GM12878 (cell line): ENCODE data around the gene HJURP. TPM values are rescaled to one million over a fixed set of nuclear protein-coding genes. Genes with fewer than 3 reads are reported as not detected.

Experiments
- ATAC-seq: fragments of 200-7000 bp; cut with Tn5 transposase; 3 replicates; pipeline ENCODE4 v1.9.1; 2020; ENCODE audit warnings: mild to moderate bottlenecking, moderate library complexity
- BruUV-seq: library from RNA; stranded (reverse); fragments of 400-500 nt; replicated peaks from 2 replicates; lab custom pipeline; 2021; lab: Mats Ljungman, UMichigan
- CTCF ChIA-PET: fragments of 300-600 bp; sonication (Branson Sonifier 250); formaldehyde crosslinking; extraction: SDS; loops from one replicate; lab custom pipeline; 2021; ENCODE audit warnings: inconsistent platforms; lab: Yijun Ruan, JAX
- POLR2A ChIA-PET: fragments of 350-600 bp; formaldehyde crosslinking; extraction: SDS; loops from one replicate; lab custom pipeline; 2021; ENCODE audit warnings: inconsistent platforms; lab: Charles Lee
- RAD21 ChIA-PET: fragments of 300-600 bp; sonication (Branson Sonifier 250); formaldehyde crosslinking; loops from one replicate; lab custom pipeline; 2023; ENCODE audit warnings: antibody characterized with exemption; ENCODE audit not compliant: unreplicated experiment; lab: Charles Lee
- SMC1A ChIA-PET: fragments of 300-600 bp; sonication (Branson Sonifier 250); formaldehyde crosslinking; loops from one replicate; lab custom pipeline; 2023; ENCODE audit not compliant: unreplicated experiment, uncharacterized antibody; lab: Charles Lee
- DNase-seq: peaks from one replicate; pipeline ENCODE4 v3.0.0-alpha.2; 2011; ENCODE audit warnings: low read depth, low spot score
- FAIRE-seq: peaks from 3 replicates; lab custom pipeline; 2011; peaks lifted over from hg19 to GRCh38; lab: Jason Lieb, UNC
- H2AFZ ChIP-seq: 2 replicates; pipeline ENCODE4 v1.6.0; 2011; ENCODE audit warnings: low read depth, low read length, control low read depth; ENCODE audit not compliant: control insufficient read depth
- H3K27ac ChIP-seq: 2 replicates; pipeline ENCODE4 v1.5.1; 2011; ENCODE audit warnings: control low read depth; ENCODE audit not compliant: control insufficient read depth, insufficient read depth
- H3K27me3 ChIP-seq, 2 experiments: replicated peaks in 1 of 2; 2 replicates each; pipeline versions ENCODE4 v1.6.0 to v1.6.1; 2011; ENCODE audit warnings: low read length in 1 of 2; ENCODE audit not compliant: control insufficient read depth in 2 of 2, insufficient read depth in 2 of 2
- H3K36me3 ChIP-seq, 2 experiments: 2 replicates each; pipeline ENCODE4 v1.5.1; 2011; ENCODE audit warnings: low read length in 1 of 2; ENCODE audit not compliant: control insufficient read depth in 2 of 2, insufficient read depth in 2 of 2
- H3K4me1 ChIP-seq: 2 replicates; pipeline ENCODE4 v1.6.1; 2011; ENCODE audit warnings: mild to moderate bottlenecking, low read length, moderate library complexity, mixed read lengths; ENCODE audit not compliant: control insufficient read depth, insufficient read depth
- H3K4me2 ChIP-seq: 2 replicates; pipeline ENCODE4 v1.6.0; 2011; ENCODE audit warnings: control low read depth; ENCODE audit not compliant: control insufficient read depth, insufficient read depth
- H3K4me3 ChIP-seq: fragments of 200-600 bp; sonication (generic); 2 replicates; pipeline ENCODE4 v1.5.1; 2016
- H3K79me2 ChIP-seq: 2 replicates; pipeline ENCODE4 v1.6.0; 2011; ENCODE audit warnings: low read length; ENCODE audit not compliant: control insufficient read depth, insufficient read depth
- H3K9ac ChIP-seq: 2 replicates; pipeline ENCODE4 v1.8.0; 2011; ENCODE audit warnings: low read length, control low read depth, mixed read lengths; ENCODE audit not compliant: control insufficient read depth, insufficient read depth
- H3K9me3 ChIP-seq: replicated peaks from 3 replicates; pipeline ENCODE4 v1.5.1; 2011; ENCODE audit warnings: mild to moderate bottlenecking, low read length; ENCODE audit not compliant: control insufficient read depth, insufficient read depth
- H4K20me1 ChIP-seq: 2 replicates; pipeline ENCODE4 v1.6.0; 2011; ENCODE audit not compliant: control insufficient read depth, insufficient read depth
- LARP7 ChIP-seq: fragments of 450-650 bp; IDR thresholded peaks from 2 replicates; pipeline ENCODE4 v1.6.1; 2017; ENCODE audit warnings: mild to moderate bottlenecking
- NKRF ChIP-seq: fragments of 450-650 bp; conservative IDR thresholded peaks from 2 replicates; pipeline ENCODE4 v1.6.1; 2017; ENCODE audit warnings: mild to moderate bottlenecking, moderate library complexity
- PML ChIP-seq: IDR thresholded peaks from 2 replicates; pipeline ENCODE4 v1.6.1; 2012; ENCODE audit warnings: low read length, inconsistent platforms
- POLR2A ChIP-seq: IDR thresholded peaks from 2 replicates; pipeline ENCODE4 v1.6.1; 2011; ENCODE audit warnings: low read depth, mild to moderate bottlenecking, low read length
- POLR2AphosphoS5 ChIP-seq: IDR thresholded peaks from 2 replicates; pipeline ENCODE4 v1.6.1; 2011; ENCODE audit warnings: mild to moderate bottlenecking, low read length, inconsistent platforms
- TCF12 ChIP-seq: IDR thresholded peaks from 2 replicates; pipeline ENCODE4 v1.6.1; 2011; ENCODE audit warnings: low read depth, mild to moderate bottlenecking, low read length
- WGBS: methylation state at CpG from one replicate; pipeline ENCODE4 v1.1.6; 2016; ENCODE audit warnings: low lambda C conversion rate; ENCODE audit not compliant: insufficient replicate concordance, insufficient coverage; ENCODE audit errors: missing lambda C conversion rate; 5-methylcytosine and 5-hydroxymethylcytosine counted together
- in situ Hi-C: fragments of 300-500 bp; cut with MboI; formaldehyde crosslinking; loops from 9 replicates; pipeline ENCODE4 v1.14.3; 2018; ENCODE audit warnings: mixed read lengths
- intact Hi-C: fragments of 100-400 bp; cut with micrococcal nuclease; formaldehyde crosslinking; loops from one replicate; pipeline ENCODE4 v1.14.2; 2022; ENCODE audit not compliant: unreplicated experiment
- polyA plus RNA-seq, 11 experiments: library from polyadenylated mRNA; depleted of rRNA in 4 of 11; unstranded in 6 of 11; stranded (reverse) in 5 of 11; fragments of >200 nt; fragmentation: Nextera tagmentation in 4 of 11; fragmentation: Illumina TruSeq in 1 of 11; extraction: Ambion mirVana in 4 of 11; extraction: Trizol in 1 of 11; gene quantifications; 1 replicate in 1 of 11; 2 replicates in 10 of 11; pipeline versions ENCODE4 v1.2.1 to v1.2.3, GENCODE V29; 2011 to 2016; ENCODE audit warnings: inconsistent platforms in 2 of 11, missing spikeins in 2 of 11, low read depth in 1 of 11
- total RNA-seq, 4 experiments: library from RNA; depleted of rRNA in 3 of 4; stranded (reverse); fragments of >200 nt in 3 of 4; fragmentation: Illumina TruSeq in 1 of 4; extraction: Trizol in 1 of 4; gene quantifications; 2 replicates each; pipeline versions ENCODE4 v1.2.1 to v1.2.3, GENCODE V29; 2013 to 2021
- TF ChIP-seq, protein P1 (sequence below): fragments of 450-650 bp; IDR thresholded peaks from 2 replicates; pipeline ENCODE4 v1.6.1; 2016; ENCODE audit warnings: mild to moderate bottlenecking, moderate library complexity, borderline replicate concordance
- TF ChIP-seq, protein P2 (sequence below), 3 experiments: IDR thresholded peaks in 2 of 3; conservative IDR thresholded peaks in 1 of 3; 2 replicates each; pipeline ENCODE4 v1.5.1; 2011; ENCODE audit warnings: low read depth in 3 of 3, low read length in 3 of 3, mild to moderate bottlenecking in 3 of 3, control low read depth in 2 of 3, moderate library complexity in 2 of 3, inconsistent platforms in 1 of 3, mixed read lengths in 1 of 3; ENCODE audit not compliant: control insufficient read depth in 2 of 3, insufficient read depth in 1 of 3; ENCODE audit errors: extremely low read depth in 1 of 3

HJURP gene
- total and polyA plus RNA-seq, 10 of the 15 experiments (the other 5 are each of a cell fraction or from before 2014, with no cell fraction given), result 12.7 to 68.9 (median 44.4) TPM

DNA sequence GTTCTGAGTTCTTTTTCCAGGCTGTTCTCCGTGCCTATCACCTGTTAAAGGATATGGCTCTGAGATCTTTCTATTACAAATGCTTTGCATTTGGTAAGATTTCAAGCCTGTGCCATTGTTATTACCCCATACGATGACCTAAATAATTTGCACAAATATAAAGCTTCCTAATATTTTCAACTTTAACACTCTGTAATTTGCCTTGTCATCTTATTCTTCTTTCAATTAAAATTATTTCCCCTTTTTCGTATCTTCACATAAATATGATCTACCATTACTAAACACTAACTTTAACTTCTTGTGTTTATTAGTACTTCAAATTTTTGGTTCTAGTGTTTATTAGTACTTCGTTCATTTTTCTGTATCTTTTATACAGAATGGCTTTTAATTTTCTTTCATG lies 17.1 kb upstream of the HJURP start:
- in situ Hi-C loops, result no loop called here
- intact Hi-C loops, result no loop called here
- Histone ChIP-seq H4K20me1 (no peaks in the 10 kb centered on the region), H3K79me2 (no peaks in the 10 kb centered on the region; the same call in 1 of the 2 replicates), H3K36me3 (no peaks in the 10 kb centered on the region), H3K4me2 (no peak overlapping the region), H2AFZ (no peak overlapping the region), H3K4me3 (no peak overlapping the region), H3K27me3 (no peaks in the 10 kb centered on the region), H3K27ac (no peak overlapping the region), H3K9ac (no peak overlapping the region), H3K4me1 (no peaks in the 10 kb centered on the region), H3K9me3 (no peaks in the 10 kb centered on the region; the same call in 1 of the 3 replicates)
- ATAC-seq (no peak), DNase-seq (no peak), FAIRE-seq (no peak)
- ChIA-PET POLR2A (no interaction called here), SMC1A (no interaction called here), RAD21 (no interaction called here), CTCF (interaction anchor here (0.7 to 2.6 kb wide), 3 partner anchors 8 to 16 kb away, joined by 3 to 8 read pairs (median 4); no protein-coding TSS in a partner anchor)
- TF ChIP-seq LARP7 (no peak), PML (no peak)
- WGBS, result 20% methylated on average over 4 of the region's 4 CpGs
- no TSS peak for BruUV-seq

DNA sequence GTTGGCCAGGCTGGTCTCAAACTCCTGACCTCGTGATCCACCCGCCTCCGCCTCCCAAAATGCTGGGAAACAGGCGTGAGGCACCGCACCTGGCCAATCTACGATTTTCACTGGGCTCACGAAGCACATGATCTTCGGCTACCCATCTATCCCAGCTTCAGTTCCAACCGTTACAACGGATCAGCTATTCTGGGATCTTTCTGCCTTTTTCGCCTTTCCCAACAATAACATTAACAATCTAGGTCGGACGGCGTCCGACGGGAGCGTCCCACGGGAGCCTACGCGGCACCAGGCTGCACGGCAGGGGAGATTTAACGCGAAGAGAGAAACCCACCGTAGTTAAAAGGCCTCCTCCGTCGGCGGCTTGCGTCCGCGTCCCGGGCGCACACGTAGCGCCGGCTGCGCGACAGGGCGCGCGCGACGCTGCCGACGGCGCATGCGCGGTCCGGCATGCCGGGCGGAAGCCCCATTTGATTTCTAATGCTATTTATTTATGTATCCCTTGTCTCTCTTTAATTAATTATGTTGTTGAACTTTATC lies 13.7 kb upstream of the HJURP start, which contains the start of gene MSL3B:
TSS of gene MSL3B (minus strand) at position 394 of the 540 bp plus-strand sequence.
- H3K27me3 ChIP-seq, result no peaks in the 10 kb centered on the region
- no peaks in the 10 kb centered on the region for H4K20me1 ChIP-seq
- ATAC-seq (no peak), FAIRE-seq (peak; percentile 68), DNase-seq (no peak)
- intact Hi-C loops (no loop called here), in situ Hi-C loops (no loop called here)
- H3K4me2 ChIP-seq, result peak within 1 kb of the TSS; percentile 71
- no peaks in the 10 kb centered on the region for H3K4me1 ChIP-seq
- RAD21 ChIA-PET, result no interaction called here
- no TSS peak for BruUV-seq
- SMC1A ChIA-PET, result no interaction called here
- no peaks in the 10 kb centered on the region; the same call in 1 of the 3 replicates for H3K9me3 ChIP-seq
- peak within 1 kb of the TSS; percentile 62 for H3K27ac ChIP-seq
- H3K9ac ChIP-seq, result peak within 1 kb of the TSS; percentile 54
- 46% methylated on average over 50 of the region's 50 CpGs for WGBS
- H2AFZ ChIP-seq, result peak within 1 kb of the TSS; percentile 96
- H3K4me3 ChIP-seq, result peak within 1 kb of the TSS; percentile 76
- H3K79me2 ChIP-seq, result no peaks in the 10 kb centered on the region; the same call in 1 of the 2 replicates
- CTCF ChIA-PET, result interaction anchor here (2.2 kb wide), 1 partner anchor 11 kb away, joined by 6 read pairs; no protein-coding TSS in a partner anchor
- H3K36me3 ChIP-seq, result no peaks in the 10 kb centered on the region
- POLR2A ChIA-PET, result no interaction called here
- TF ChIP-seq, protein P1, sequence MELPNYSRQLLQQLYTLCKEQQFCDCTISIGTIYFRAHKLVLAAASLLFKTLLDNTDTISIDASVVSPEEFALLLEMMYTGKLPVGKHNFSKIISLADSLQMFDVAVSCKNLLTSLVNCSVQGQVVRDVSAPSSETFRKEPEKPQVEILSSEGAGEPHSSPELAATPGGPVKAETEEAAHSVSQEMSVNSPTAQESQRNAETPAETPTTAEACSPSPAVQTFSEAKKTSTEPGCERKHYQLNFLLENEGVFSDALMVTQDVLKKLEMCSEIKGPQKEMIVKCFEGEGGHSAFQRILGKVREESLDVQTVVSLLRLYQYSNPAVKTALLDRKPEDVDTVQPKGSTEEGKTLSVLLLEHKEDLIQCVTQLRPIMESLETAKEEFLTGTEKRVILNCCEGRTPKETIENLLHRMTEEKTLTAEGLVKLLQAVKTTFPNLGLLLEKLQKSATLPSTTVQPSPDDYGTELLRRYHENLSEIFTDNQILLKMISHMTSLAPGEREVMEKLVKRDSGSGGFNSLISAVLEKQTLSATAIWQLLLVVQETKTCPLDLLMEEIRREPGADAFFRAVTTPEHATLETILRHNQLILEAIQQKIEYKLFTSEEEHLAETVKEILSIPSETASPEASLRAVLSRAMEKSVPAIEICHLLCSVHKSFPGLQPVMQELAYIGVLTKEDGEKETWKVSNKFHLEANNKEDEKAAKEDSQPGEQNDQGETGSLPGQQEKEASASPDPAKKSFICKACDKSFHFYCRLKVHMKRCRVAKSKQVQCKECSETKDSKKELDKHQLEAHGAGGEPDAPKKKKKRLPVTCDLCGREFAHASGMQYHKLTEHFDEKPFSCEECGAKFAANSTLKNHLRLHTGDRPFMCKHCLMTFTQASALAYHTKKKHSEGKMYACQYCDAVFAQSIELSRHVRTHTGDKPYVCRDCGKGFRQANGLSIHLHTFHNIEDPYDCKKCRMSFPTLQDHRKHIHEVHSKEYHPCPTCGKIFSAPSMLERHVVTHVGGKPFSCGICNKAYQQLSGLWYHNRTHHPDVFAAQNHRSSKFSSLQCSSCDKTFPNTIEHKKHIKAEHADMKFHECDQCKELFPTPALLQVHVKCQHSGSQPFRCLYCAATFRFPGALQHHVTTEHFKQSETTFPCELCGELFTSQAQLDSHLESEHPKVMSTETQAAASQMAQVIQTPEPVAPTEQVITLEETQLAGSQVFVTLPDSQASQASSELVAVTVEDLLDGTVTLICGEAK, result no peak
- TF ChIP-seq POLR2A (peak; percentile 69), NKRF (no peak), TCF12 (no peak), POLR2AphosphoS5 (peak; percentile 34; the same call in 1 of the 2 replicates)
- TF ChIP-seq, protein P2, sequence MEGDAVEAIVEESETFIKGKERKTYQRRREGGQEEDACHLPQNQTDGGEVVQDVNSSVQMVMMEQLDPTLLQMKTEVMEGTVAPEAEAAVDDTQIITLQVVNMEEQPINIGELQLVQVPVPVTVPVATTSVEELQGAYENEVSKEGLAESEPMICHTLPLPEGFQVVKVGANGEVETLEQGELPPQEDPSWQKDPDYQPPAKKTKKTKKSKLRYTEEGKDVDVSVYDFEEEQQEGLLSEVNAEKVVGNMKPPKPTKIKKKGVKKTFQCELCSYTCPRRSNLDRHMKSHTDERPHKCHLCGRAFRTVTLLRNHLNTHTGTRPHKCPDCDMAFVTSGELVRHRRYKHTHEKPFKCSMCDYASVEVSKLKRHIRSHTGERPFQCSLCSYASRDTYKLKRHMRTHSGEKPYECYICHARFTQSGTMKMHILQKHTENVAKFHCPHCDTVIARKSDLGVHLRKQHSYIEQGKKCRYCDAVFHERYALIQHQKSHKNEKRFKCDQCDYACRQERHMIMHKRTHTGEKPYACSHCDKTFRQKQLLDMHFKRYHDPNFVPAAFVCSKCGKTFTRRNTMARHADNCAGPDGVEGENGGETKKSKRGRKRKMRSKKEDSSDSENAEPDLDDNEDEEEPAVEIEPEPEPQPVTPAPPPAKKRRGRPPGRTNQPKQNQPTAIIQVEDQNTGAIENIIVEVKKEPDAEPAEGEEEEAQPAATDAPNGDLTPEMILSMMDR (IDR thresholded peaks at IDR 0.05 in 2 of 3, conservative IDR thresholded peaks at IDR 0.05 in 1 of 3; ENCODE audit: control insufficient read depth in 2 of 3, extremely low read depth in 1 of 3, insufficient read depth in 1 of 3, low read depth in 3 of 3, low read length in 3 of 3), result no peak
